CD1c-positive myeloid dendritic cell (primary cell): Measurements from ENCODE around the gene DUS3L.
"Not testable (repeated sequence)": the region's sequence is repeated elsewhere in the genome, so short reads cannot be mapped to it uniquely, and the experiment has no call there.

Source experiments
- DNase-seq: peaks from one replicate; pipeline ENCODE4 v3.0.0-alpha.2; 2016; ENCODE audit errors: extremely low spot score

Gene DUS3L

DNA sequence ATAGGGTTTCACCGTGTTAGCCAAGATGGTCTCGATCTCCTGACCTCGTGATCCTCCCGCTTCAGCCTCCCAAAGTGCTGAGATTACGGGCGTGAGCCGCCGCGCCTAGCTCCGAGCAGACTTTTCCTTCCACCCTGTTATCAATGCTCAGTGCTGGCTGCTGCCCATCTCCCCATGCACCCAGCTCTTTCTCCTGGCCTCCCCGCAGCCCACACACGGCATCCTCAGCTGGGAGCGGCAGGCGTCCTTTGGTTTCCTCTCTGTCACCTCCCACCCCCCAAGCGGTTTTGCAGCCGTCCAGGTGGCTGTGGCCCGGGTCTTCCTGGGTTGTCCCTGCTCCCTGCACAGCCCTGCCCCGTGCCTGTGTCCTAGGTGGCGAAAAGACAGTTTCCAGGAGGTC lies 18.5 kb downstream of the DUS3L start:
- DNase-seq = no peak

DNA sequence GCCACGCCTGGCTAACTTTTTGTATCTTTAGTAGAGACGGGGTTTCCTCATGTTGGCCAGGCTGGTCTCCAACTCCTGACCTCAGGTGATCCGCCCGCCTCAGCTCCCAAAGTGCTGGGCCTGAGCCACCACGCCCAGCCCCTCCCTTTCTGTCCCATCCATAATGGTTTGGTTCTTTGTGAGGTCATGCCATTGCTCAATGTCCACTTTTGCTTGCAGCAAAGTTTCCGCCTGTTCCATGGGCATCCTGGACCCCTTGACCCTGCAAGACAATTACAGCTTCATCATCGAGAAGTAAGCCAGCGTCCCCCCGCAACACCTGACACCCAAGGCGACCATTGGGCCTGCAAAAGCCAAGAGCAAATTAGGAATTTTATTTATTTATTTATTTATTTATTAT lies 23.0 kb downstream of the DUS3L start:
- DNase-seq = no peak

GRCh38 chr19:5765220-5765619 lies 25.7 kb downstream of the DUS3L start:
- no peak for DNase-seq

DNA sequence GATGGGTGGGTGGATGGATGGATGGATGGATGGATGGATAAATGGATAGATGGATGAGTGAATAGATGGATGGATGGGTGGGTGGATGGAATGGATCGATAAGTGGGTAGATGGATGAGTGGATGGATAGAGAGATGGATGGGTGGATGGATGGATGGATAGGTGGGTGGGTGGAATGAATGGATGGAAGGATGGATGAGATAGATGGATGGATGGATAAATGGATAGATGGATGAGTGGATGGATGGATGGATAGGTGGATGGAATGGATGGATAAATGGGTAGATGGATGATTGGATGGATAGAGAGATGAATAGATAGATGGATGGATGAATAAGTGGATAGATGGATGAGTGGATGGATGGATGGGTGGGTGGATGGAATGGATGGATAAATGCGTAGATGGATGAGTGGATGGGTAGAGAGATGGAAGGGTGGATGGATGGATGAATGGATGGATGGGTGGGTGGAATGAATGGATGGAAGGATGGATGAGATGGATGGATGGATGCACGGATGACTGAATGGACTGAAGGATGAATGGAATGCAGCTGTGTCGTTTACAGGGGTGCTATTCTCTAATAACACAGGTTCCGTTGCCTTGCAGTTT lies 28.2 kb downstream of the DUS3L start:
- DNase-seq = no peak

- DNase-seq = no peak
These were observed 37.2 kb downstream of the DUS3L start for GRCh38 chr19:5753743-5754142.

GRCh38 chr19:5751709-5752108 lies 39.3 kb downstream of the DUS3L start:
- DNase-seq = no peak

DNA sequence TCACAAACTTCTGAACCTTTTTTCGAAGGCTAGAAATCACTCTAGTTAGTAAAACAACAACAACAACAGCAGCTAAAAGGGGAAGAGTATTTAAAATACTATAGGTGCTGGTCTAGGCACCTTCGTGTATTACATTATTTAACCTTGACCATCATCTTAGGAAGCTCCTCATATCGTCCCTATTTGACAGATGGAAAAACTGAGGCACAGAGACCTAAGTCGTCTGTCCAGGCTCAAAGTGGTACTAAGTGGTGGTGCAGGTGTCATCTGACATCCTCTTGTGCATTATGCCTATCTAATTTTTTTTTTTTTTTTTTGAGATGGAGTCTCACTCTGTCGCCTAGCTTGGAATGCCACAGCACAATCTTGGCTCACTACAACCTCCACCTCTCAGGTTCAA lies 41.5 kb downstream of the DUS3L start:
- DNase-seq = no peak

- DNase-seq = not testable (repeated sequence)
These were observed 42.0 kb downstream of the DUS3L start for GRCh38 chr19:5748920-5749319.

- DNase-seq = not testable (repeated sequence)
These were observed 46.0 kb downstream of the DUS3L start for GRCh38 chr19:5744999-5745398.

DNA sequence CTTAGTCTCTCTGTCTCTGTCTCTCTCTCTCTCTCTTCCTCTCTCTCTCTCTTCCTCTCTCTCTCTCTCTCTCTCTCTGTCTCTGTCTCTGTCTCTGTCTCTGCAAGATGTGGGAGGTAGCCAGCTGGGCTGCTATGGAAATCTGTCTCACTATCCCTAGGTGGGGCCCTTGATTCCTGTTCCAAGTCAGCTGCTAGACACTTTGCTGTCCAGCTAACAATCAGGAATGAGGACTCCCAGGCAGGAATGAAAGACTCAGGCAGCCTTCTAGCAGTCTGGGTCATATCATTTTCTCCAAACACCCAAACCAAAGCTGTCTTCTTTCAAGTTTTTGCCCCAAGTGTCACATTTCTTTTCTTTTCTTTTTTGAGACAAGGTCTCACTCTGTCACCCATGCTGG lies 47.3 kb downstream of the DUS3L start:
- no peak for DNase-seq

DNA sequence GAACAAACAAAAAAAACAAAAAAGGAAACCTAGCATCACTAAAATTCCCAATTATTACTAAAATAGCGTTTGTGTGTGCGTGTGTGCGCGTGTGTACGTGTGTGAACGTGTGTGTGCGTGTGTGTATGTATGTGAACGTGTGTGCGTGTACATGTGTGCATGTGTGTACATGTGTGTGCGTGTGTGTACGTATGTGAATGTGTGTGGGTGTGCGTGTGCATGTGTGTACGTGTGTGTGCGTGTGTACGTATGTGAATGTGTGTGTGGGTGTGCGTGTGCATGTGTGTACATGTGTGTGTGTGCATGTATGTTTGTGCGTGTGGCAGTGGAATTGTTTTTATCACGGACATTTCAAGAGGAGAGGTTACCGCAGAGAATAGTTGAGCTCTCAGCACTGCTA lies 48.9 kb downstream of the DUS3L start:
- no peak for DNase-seq

DNA sequence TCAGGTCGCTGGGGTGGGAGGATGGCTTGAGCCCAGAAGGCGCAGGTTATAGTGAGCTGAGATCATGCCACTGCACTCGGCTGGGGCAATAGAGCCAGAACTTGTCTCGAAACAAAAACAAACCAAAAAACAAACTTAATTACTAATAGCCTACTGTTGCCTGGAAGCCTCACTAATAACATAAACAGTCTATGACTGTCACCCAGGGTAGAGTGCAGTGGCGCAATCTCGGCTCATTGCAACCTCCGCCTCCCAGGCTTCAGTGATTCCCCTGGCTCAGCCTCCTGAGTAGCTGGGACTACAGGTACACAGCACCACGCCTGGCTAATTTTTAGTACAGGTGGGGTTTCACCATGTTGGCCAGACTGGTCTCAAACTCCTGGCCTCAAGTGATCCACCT lies 52.5 kb downstream of the DUS3L start:
- peak; percentile 6 for DNase-seq
